GM12892 (cell line): ENCODE measurements around the gene IFFO2.

Experiments used
- POLR2A ChIP-seq: IDR thresholded peaks from 2 replicates; pipeline ENCODE4 v1.6.1; 2011; ENCODE audit warnings: low read depth, low read length, control low read depth
- POLR2AphosphoS5 ChIP-seq: IDR thresholded peaks from 2 replicates; pipeline ENCODE4 v1.6.1; 2011; ENCODE audit warnings: low read depth, low read length, control low read depth
- TAF1 ChIP-seq: IDR thresholded peaks from 2 replicates; pipeline ENCODE4 v1.6.1; 2011; ENCODE audit warnings: low read depth, mild to moderate bottlenecking, control low read depth, low read length, borderline replicate concordance

GRCh38 chr1:18974005-18974404 lies 17.5 kb upstream of the IFFO2 start:
- TF ChIP-seq POLR2A (no peak), POLR2AphosphoS5 (no peak), TAF1 (no peak)
